Thyroid gland (tissue), 4 donors: ENCODE measurements around the gene HECTD4. TPM values are rescaled to one million over a fixed set of nuclear protein-coding genes. Genes with fewer than 3 reads are reported as not detected.

Experiments used
- DNase-seq, 2 donors: peaks; one replicate each; pipeline ENCODE4 v3.0.0-alpha.2; 2019
- H3K27ac ChIP-seq, 3 donors: fragments of 200-600 bp; sonication (generic); 1 replicate in 2 of 3; 2 replicates in 1 of 3; pipeline ENCODE4 v1.5.1; 2016 to 2019; ENCODE audit warnings: mild to moderate bottlenecking in 1 of 3, moderate library complexity in 1 of 3
- H3K27me3 ChIP-seq: fragments of 200-600 bp; sonication (generic); one replicate; pipeline ENCODE4 v1.5.1; 2019
- H3K36me3 ChIP-seq, 2 donors: fragments of 200-600 bp; sonication (generic); one replicate each; pipeline ENCODE4 v1.5.1; 2016 to 2019
- H3K4me1 ChIP-seq, 2 donors: fragments of 200-600 bp; sonication (generic); one replicate each; pipeline ENCODE4 v1.5.1; 2017 to 2019
- H3K4me3 ChIP-seq, 3 donors: fragments of 200-600 bp; sonication (generic); replicated peaks in 1 of 3; 1 replicate in 2 of 3; 2 replicates in 1 of 3; pipeline ENCODE4 v1.5.1; 2016; ENCODE audit warnings: mild to moderate bottlenecking in 1 of 3
- H3K9me3 ChIP-seq: fragments of 200-600 bp; sonication (generic); one replicate; pipeline ENCODE4 v1.5.1; 2017
- CTCF ChIP-seq, 6 experiments: fragments of 200-600 bp in 3 of 6; fragments of 450-650 bp in 3 of 6; sonication (generic) in 3 of 6; IDR thresholded peaks; one replicate each; pipeline ENCODE4 v1.5.1; 2016 to 2019; ENCODE audit warnings: antibody characterized with exemption in 6 of 6, mild to moderate bottlenecking in 2 of 6, inconsistent platforms in 1 of 6, moderate library complexity in 1 of 6
- POLR2A ChIP-seq, 2 donors: fragments of 450-650 bp; IDR thresholded peaks; one replicate each; pipeline ENCODE4 v1.6.1; 2017; ENCODE audit warnings: antibody characterized with exemption in 2 of 2, mild to moderate bottlenecking in 2 of 2, moderate library complexity in 1 of 2
- WGBS, 2 donors: methylation state at CpG; one replicate each; pipeline ENCODE4 v1.1.5; 2017; 5-methylcytosine and 5-hydroxymethylcytosine counted together
- intact Hi-C: fragments of 100-400 bp; cut with DNase I; formaldehyde crosslinking; loops from one replicate; pipeline ENCODE4 v1.15.1; 2023
- total RNA-seq, 4 donors: library from RNA; depleted of rRNA; stranded (reverse); fragments of >200 nt; gene quantifications; one replicate each; pipeline ENCODE4 v1.2.3, GENCODE V29; 2016

HECTD4 gene
- total RNA-seq, 4 donors from 2014 or later, result 68.5 to 115 (median 79.6) TPM

GRCh38 chr12:112122823-112123690 lies 259.2 kb downstream of the HECTD4 start:
- Histone ChIP-seq H3K9me3 (no peaks in the 10 kb centered on the region), H3K36me3 (no peaks in the 10 kb centered on the region), H3K4me3 (no peak overlapping the region), H3K4me1 (peaks cover 11 to 26% of the 10 kb centered on the region in 2 donors), H3K27ac (no peak overlapping the region), H3K27me3 (no peaks in the 10 kb centered on the region)
- no peak for TF ChIP-seq CTCF (IDR thresholded peaks at IDR 0.05)
- no peak for TF ChIP-seq POLR2A (IDR thresholded peaks at IDR 0.05)
- no peak for DNase-seq
- WGBS, 2 donors, result 71 to 76% methylated on average over 12 of the region's 12 CpGs
- intact Hi-C loops, result no loop called here

- WGBS, 2 donors, result 59 to 67% methylated on average over 11 of the region's 11 CpGs
- Histone ChIP-seq H3K9me3 (no peaks in the 10 kb centered on the region), H3K27ac (peak overlapping the region in 2 of 3 donors; percentile 20 to 21), H3K27me3 (no peaks in the 10 kb centered on the region), H3K4me3 (no peak overlapping the region), H3K36me3 (no peaks in the 10 kb centered on the region), H3K4me1 (peaks cover 11 to 16% of the 10 kb centered on the region in 2 donors)
- DNase-seq, result peak; percentile 79 to 87
- TF ChIP-seq POLR2A (IDR thresholded peaks at IDR 0.05) (no peak), CTCF (IDR thresholded peaks at IDR 0.05) (no peak)
- intact Hi-C loops, result no loop called here
Measured at GRCh38 chr12:112121780-112122565, 260.3 kb downstream of the HECTD4 start.

DNA sequence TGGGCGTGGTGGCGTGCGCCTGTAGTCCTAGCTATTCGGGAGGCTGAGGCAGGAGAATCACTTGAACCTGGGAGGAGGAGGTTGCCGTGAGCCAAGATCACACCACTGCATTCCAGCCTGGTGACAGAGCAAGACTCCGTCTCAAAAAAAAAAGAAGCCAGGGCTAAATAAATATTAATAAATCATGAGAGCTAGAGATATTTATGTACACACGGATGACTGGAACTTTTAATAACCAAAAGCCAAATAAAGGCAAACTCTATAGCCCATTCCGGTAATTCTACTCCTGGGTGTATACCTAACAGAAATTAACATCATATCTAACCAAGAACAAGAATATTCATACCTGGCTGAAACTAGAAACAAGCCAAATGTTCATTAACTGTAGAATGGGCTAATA lies 264.5 kb downstream of the HECTD4 start:
- Histone ChIP-seq H3K27ac (no peak overlapping the region), H3K36me3 (no peaks in the 10 kb centered on the region), H3K9me3 (no peaks in the 10 kb centered on the region), H3K27me3 (no peaks in the 10 kb centered on the region), H3K4me1 (peaks cover 4 to 7% of the 10 kb centered on the region in 2 donors), H3K4me3 (no peak overlapping the region)
- DNase-seq, result no peak
- TF ChIP-seq POLR2A (IDR thresholded peaks at IDR 0.05), result no peak
- no peak for TF ChIP-seq CTCF (IDR thresholded peaks at IDR 0.05)
- 91 to 96% methylated on average over 8 of the region's 8 CpGs for whole genome bisulfite sequencing, 2 donors
- intact Hi-C loops, result no loop called here

DNA sequence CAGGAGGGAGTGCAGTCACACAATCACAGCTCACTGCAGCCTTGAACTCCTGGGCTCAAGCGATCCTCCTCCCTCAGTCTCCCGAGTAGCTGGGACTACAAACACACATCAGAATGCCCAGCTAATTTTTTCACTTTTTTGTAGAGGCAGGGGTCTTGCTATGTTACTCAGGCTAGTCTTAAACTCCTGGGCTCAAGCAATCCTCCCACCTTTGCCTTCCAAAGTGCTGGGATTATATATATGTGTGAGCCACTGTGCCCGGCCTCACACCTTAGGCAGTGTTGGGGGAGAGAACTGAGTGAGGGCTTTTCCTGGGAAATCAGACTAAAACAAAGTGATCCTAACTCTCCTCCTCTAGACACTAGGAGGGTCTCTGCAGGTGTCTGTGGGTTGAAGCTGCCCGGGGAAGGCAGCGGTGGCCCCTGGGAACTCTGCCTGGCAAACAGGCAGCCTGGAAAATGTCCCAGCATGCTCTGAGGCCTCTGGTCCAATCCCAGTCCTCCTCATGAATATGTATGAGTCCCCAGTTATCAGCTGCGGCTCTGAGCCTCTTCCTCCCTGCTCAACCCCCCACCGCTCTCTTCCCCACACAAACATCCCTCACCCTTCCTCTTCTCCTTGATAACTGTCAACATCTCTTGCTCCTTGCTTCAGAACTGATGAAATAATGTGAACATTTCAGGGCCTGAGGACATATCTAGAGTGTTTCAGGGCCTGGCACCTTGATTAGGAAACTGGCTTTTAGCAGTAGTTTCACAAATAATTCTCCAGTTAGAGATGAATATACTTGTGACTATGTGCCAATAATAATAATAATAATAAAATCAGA lies 265.8 kb downstream of the HECTD4 start:
- peaks cover 0 to 6% of the 10 kb centered on the region in 2 donors for H3K4me1 ChIP-seq
- no peaks in the 10 kb centered on the region for H3K9me3 ChIP-seq
- intact Hi-C loops, result no loop called here
- H3K4me3 ChIP-seq, result no peak overlapping the region
- no peak for TF ChIP-seq CTCF (IDR thresholded peaks at IDR 0.05)
- TF ChIP-seq POLR2A (IDR thresholded peaks at IDR 0.05), result no peak
- peak overlapping the region in 1 of 3 donors; percentile 35 for H3K27ac ChIP-seq
- no peaks in the 10 kb centered on the region for H3K36me3 ChIP-seq
- peak; percentile 13 to 20 for DNase-seq
- H3K27me3 ChIP-seq, result no peaks in the 10 kb centered on the region
- 46 to 53% methylated on average over 7 of the region's 7 CpGs for WGBS, 2 donors
